KMS-11 (cell line): ENCODE results near the gene ASS1.
"Not testable (repeated sequence)": the region's sequence is repeated elsewhere in the genome, so short reads cannot be mapped to it uniquely, and the experiment has no call there.

Source experiments
- H2AFZ ChIP-seq: fragments of 200-600 bp; sonication (generic); 2 replicates; pipeline ENCODE4 v1.6.1; 2016; ENCODE audit warnings: antibody characterized with exemption, mixed run types, low read depth
- H3K27ac ChIP-seq: fragments of 200-600 bp; sonication (generic); 2 replicates; pipeline ENCODE4 v1.6.1; 2016; ENCODE audit warnings: mild to moderate bottlenecking, mixed run types
- H3K27me3 ChIP-seq: fragments of 200-600 bp; sonication (generic); 2 replicates; pipeline ENCODE4 v1.6.1; 2017; ENCODE audit warnings: mild to moderate bottlenecking, low read depth, mixed run types, moderate library complexity; ENCODE audit not compliant: insufficient read depth
- H3K36me3 ChIP-seq: fragments of 200-600 bp; sonication (generic); 2 replicates; pipeline ENCODE4 v1.6.1; 2017; ENCODE audit warnings: mild to moderate bottlenecking, mixed run types; ENCODE audit not compliant: insufficient read depth
- H3K4me1 ChIP-seq: fragments of 200-600 bp; sonication (generic); 2 replicates; pipeline ENCODE4 v1.6.1; 2016; ENCODE audit warnings: mild to moderate bottlenecking, low read depth, mixed run types; ENCODE audit not compliant: poor library complexity, severe bottlenecking
- H3K4me2 ChIP-seq: fragments of 200-600 bp; sonication (generic); 2 replicates; pipeline ENCODE4 v1.7.0; 2016; ENCODE audit warnings: mild to moderate bottlenecking, mixed run types
- H3K4me3 ChIP-seq: fragments of 200-600 bp; sonication (generic); IDR thresholded peaks from 2 replicates; pipeline ENCODE4 v1.6.1; 2017; ENCODE audit warnings: low read depth, low read length, mixed read lengths; ENCODE audit not compliant: insufficient read depth
- H3K79me2 ChIP-seq: fragments of 200-600 bp; sonication (generic); 2 replicates; pipeline ENCODE4 v1.6.1; 2016; ENCODE audit warnings: low read depth, mixed run types; ENCODE audit not compliant: insufficient read depth
- H3K9ac ChIP-seq: fragments of 200-600 bp; sonication (generic); 2 replicates; pipeline ENCODE4 v1.6.1; 2016; ENCODE audit warnings: mild to moderate bottlenecking, mixed run types
- H4K20me1 ChIP-seq: fragments of 200-600 bp; sonication (generic); 2 replicates; pipeline ENCODE4 v1.6.1; 2016; ENCODE audit warnings: mild to moderate bottlenecking, mixed run types; ENCODE audit not compliant: insufficient read depth
- CTCF ChIP-seq: fragments of 200-600 bp; sonication (generic); conservative IDR thresholded peaks from 2 replicates; pipeline ENCODE4 v1.6.1; 2017; ENCODE audit warnings: low read depth, mild to moderate bottlenecking, antibody characterized with exemption, low read length, moderate library complexity, mixed read lengths

The ASS1 gene

GRCh38 chr9:130399768-130400167 is 45.0 kb upstream of the ASS1 start:
- no peaks in the 10 kb centered on the region for H3K36me3 ChIP-seq
- H3K27me3 ChIP-seq, result peaks cover 87% of the 10 kb centered on the region
- no peaks in the 10 kb centered on the region for H3K4me1 ChIP-seq

GRCh38 chr9:130400870-130401269 is 43.9 kb upstream of the ASS1 start:
- H3K27me3 ChIP-seq, result peaks cover 85% of the 10 kb centered on the region
- no peaks in the 10 kb centered on the region for H4K20me1 ChIP-seq
- H3K27ac ChIP-seq, result no peak overlapping the region
- H3K4me1 ChIP-seq, result no peaks in the 10 kb centered on the region
- no peak overlapping the region for H3K4me2 ChIP-seq
- no peak overlapping the region for H2AFZ ChIP-seq
- H3K79me2 ChIP-seq, result no peaks in the 10 kb centered on the region
- no peak overlapping the region for H3K9ac ChIP-seq
- no peaks in the 10 kb centered on the region for H3K36me3 ChIP-seq
- no peak for TF ChIP-seq CTCF
- H3K4me3 ChIP-seq, result no peak overlapping the region

More at GRCh38 chr9:130399768-130400167, 45.0 kb upstream of the ASS1 start:
- Histone ChIP-seq H3K4me2 (no peak overlapping the region), H4K20me1 (no peaks in the 10 kb centered on the region), H2AFZ (no peak overlapping the region), H3K27ac (no peak overlapping the region), H3K79me2 (no peaks in the 10 kb centered on the region), H3K9ac (no peak overlapping the region), H3K4me3 (no peak overlapping the region)
- TF ChIP-seq CTCF, result no peak

GRCh38 chr9:130401742-130402141 is 43.0 kb upstream of the ASS1 start:
- not testable (repeated sequence) for H3K36me3 ChIP-seq, H3K9ac ChIP-seq, H3K4me3 ChIP-seq, H2AFZ ChIP-seq, H4K20me1 ChIP-seq, H3K4me2 ChIP-seq, H3K4me1 ChIP-seq, H3K27ac ChIP-seq, H3K79me2 ChIP-seq
- peaks cover 88% of the 10 kb centered on the region for H3K27me3 ChIP-seq

GRCh38 chr9:130402243-130402642 is 42.5 kb upstream of the ASS1 start:
- no peaks in the 10 kb centered on the region for H3K4me1 ChIP-seq
- no peak overlapping the region for H3K27ac ChIP-seq
- no peaks in the 10 kb centered on the region for H4K20me1 ChIP-seq
- H2AFZ ChIP-seq, result no peak overlapping the region
- H3K79me2 ChIP-seq, result no peaks in the 10 kb centered on the region
- H3K9ac ChIP-seq, result no peak overlapping the region
- no peak for TF ChIP-seq CTCF
- no peak overlapping the region for H3K4me3 ChIP-seq
- H3K4me2 ChIP-seq, result no peak overlapping the region
- H3K36me3 ChIP-seq, result no peaks in the 10 kb centered on the region
- H3K27me3 ChIP-seq, result peaks cover 88% of the 10 kb centered on the region

- Histone ChIP-seq H3K4me3 (no peak overlapping the region), H3K27ac (no peak overlapping the region), H3K4me2 (no peak overlapping the region), H2AFZ (no peak overlapping the region), H3K4me1 (no peaks in the 10 kb centered on the region), H3K27me3 (peaks cover 84% of the 10 kb centered on the region), H3K9ac (no peak overlapping the region), H4K20me1 (no peaks in the 10 kb centered on the region), H3K79me2 (no peaks in the 10 kb centered on the region), H3K36me3 (no peaks in the 10 kb centered on the region)
- no peak for TF ChIP-seq CTCF
These were observed 41.9 kb upstream of the ASS1 start for GRCh38 chr9:130402645-130403440.
